ENCODE data around the gene SP1. TPM values are rescaled to one million over a fixed set of nuclear protein-coding genes. Genes with fewer than 3 reads are reported as not detected.

SP1 gene
- total RNA-seq, 1 experiment from 2014 or later, result 96.8 TPM

DNA sequence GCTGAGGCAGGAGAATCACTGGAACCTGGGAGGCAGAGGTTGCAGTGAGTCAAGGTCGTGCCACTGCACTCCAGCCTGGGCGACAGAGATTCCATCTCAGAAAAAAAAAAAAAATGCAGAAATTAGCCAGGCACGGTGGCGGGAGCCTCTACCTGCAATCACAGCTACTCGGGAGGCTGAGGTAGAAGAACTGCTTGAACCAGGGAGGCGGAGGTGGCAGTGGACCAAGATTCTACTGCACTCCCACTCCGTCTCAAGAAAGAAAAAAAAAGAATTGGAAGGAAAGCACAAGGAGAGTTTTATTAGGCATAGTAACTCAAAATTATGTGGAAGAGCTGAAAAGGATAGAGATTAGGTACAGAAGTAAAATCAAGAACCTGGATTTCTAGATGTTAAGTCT lies 22.9 kb downstream of the SP1 start:
- no peak overlapping the region for H3K27ac ChIP-seq (ENCODE audit: low read depth, low read length)
- intact Hi-C loops (cut with micrococcal nuclease), result no loop called here
- peaks cover 82% of the 10 kb centered on the region for H3K79me2 ChIP-seq (ENCODE audit: insufficient read depth, low read length)
- no peak overlapping the region for H3K4me3 ChIP-seq (replicated peaks in 1 of 2; ENCODE audit: low read depth in 1 of 2, low read length in 2 of 2)
- H4K20me1 ChIP-seq (ENCODE audit: insufficient read depth), result 0 out of 2 replicates have a peak, but pooled peaks cover 4% of the 10 kb centered on the region
- no peaks in the 10 kb centered on the region for H3K9me2 ChIP-seq (ENCODE audit: insufficient read depth)
- peaks cover 3 to 6% of the 10 kb centered on the region in 2 experiments; a peak in 2 of 4 replicates for H3K36me3 ChIP-seq (ENCODE audit: control insufficient read depth in 1 of 2, insufficient read depth in 2 of 2, low read length in 2 of 2)
- RAD21 ChIA-PET (ENCODE audit: low non-redundant PET in 1 of 2, low total read pairs in 2 of 2, uncharacterized antibody in 2 of 2, unreplicated experiment in 2 of 2), result no interaction called here
- CTCF ChIA-PET, result no interaction called here
- BruUV-seq (replicated peaks), result no TSS peak
- ATAC-seq (no peak), DNase-seq (ENCODE audit: low read depth, low spot score) (no peak)
- TF ChIP-seq FOSL1 (IDR thresholded peaks at IDR 0.05; ENCODE audit: low read depth) (no peak), EGR1 (IDR thresholded peaks at IDR 0.05; ENCODE audit: low read depth) (no peak), RAD21 (IDR thresholded peaks at IDR 0.05; ENCODE audit: low read depth) (no peak), SRF (IDR thresholded peaks at IDR 0.05; ENCODE audit: low read depth) (no peak)
- TF ChIP-seq, protein P1, sequence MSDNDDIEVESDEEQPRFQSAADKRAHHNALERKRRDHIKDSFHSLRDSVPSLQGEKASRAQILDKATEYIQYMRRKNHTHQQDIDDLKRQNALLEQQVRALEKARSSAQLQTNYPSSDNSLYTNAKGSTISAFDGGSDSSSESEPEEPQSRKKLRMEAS (IDR thresholded peaks at IDR 0.05), result no peak
- no peak overlapping the region for H3K4me2 ChIP-seq (ENCODE audit: low read length)
- POLR2A ChIA-PET, result no interaction called here
- H2AFZ ChIP-seq (ENCODE audit: low read depth, low read length, poor library complexity, severe bottlenecking), result no peak overlapping the region
- no peaks in the 10 kb centered on the region for H3K9me3 ChIP-seq (ENCODE audit: control insufficient read depth in 1 of 2, insufficient read depth in 1 of 2, low read depth in 1 of 2, low read length in 2 of 2)
- H3K4me1 ChIP-seq (ENCODE audit: control insufficient read depth in 1 of 2, insufficient read depth in 2 of 2, low read length in 2 of 2), result no peaks in the 10 kb centered on the region; a peak in 1 of 4 replicates
- no peaks in the 10 kb centered on the region for H3K27me3 ChIP-seq (ENCODE audit: insufficient read depth, low read length)
- no peak overlapping the region for H3K9ac ChIP-seq (ENCODE audit: low read length)

DNA sequence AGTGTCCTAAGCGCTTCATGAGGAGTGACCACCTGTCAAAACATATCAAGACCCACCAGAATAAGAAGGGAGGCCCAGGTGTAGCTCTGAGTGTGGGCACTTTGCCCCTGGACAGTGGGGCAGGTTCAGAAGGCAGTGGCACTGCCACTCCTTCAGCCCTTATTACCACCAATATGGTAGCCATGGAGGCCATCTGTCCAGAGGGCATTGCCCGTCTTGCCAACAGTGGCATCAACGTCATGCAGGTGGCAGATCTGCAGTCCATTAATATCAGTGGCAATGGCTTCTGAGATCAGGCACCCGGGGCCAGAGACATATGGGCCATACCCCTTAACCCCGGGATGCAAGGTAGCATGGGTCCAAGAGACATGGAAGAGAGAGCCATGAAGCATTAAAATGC lies 31.0 kb downstream of the SP1 start:
- intact Hi-C loops (cut with micrococcal nuclease), result no loop called here
- ChIA-PET RAD21 (ENCODE audit: low non-redundant PET in 1 of 2, low total read pairs in 2 of 2, uncharacterized antibody in 2 of 2, unreplicated experiment in 2 of 2) (no interaction called here), POLR2A (no interaction called here), CTCF (interaction anchor here (1.2 kb wide), 1 partner anchor 10 kb away, joined by 5 read pairs; no protein-coding TSS in a partner anchor)
- ATAC-seq, result no peak
- H4K20me1 ChIP-seq (ENCODE audit: insufficient read depth), result no peaks in the 10 kb centered on the region
- H3K4me2 ChIP-seq (ENCODE audit: low read length), result no peak overlapping the region
- no peak overlapping the region for H3K4me3 ChIP-seq (replicated peaks in 1 of 2; ENCODE audit: low read depth in 1 of 2, low read length in 2 of 2)
- H3K36me3 ChIP-seq (ENCODE audit: control insufficient read depth in 1 of 2, insufficient read depth in 2 of 2, low read length in 2 of 2), result peaks cover 29 to 31% of the 10 kb centered on the region in 2 experiments
- peaks cover 7% of the 10 kb centered on the region; the same call in 1 of the 2 replicates for H3K79me2 ChIP-seq (ENCODE audit: insufficient read depth, low read length)
- no peak overlapping the region for H2AFZ ChIP-seq (ENCODE audit: low read depth, low read length, poor library complexity, severe bottlenecking)
- no peak for DNase-seq (ENCODE audit: low read depth, low spot score)
- H3K9ac ChIP-seq (ENCODE audit: low read length), result no peak overlapping the region
- no peaks in the 10 kb centered on the region for H3K9me2 ChIP-seq (ENCODE audit: insufficient read depth)
- BruUV-seq (replicated peaks), result no TSS peak
- TF ChIP-seq JUND (IDR thresholded peaks at IDR 0.05) (no peak), ELF1 (IDR thresholded peaks at IDR 0.05; ENCODE audit: borderline replicate concordance, low read depth) (no peak), YY1 (IDR thresholded peaks at IDR 0.05; ENCODE audit: extremely low read depth, insufficient replicate concordance, low read depth, low read length) (no peak), ZFX (IDR thresholded peaks at IDR 0.05) (no peak), EZH2 (IDR thresholded peaks at IDR 0.05) (no peak), POLR2A (IDR thresholded peaks at IDR 0.05; ENCODE audit: borderline replicate concordance, extremely low read depth, insufficient read depth, insufficient read length) (no peak), CEBPB (IDR thresholded peaks at IDR 0.05; ENCODE audit: low read depth) (no peak), TCF7L2 (IDR thresholded peaks at IDR 0.05; ENCODE audit: borderline replicate concordance, extremely low read depth, insufficient read depth, insufficient read length) (no peak), SIN3A (IDR thresholded peaks at IDR 0.05; ENCODE audit: low read depth) (no peak), SRF (IDR thresholded peaks at IDR 0.05; ENCODE audit: low read depth) (no peak), ZNF274 (IDR thresholded peaks at IDR 0.05; ENCODE audit: low read depth, low read length) (no peak), EGR1 (IDR thresholded peaks at IDR 0.05; ENCODE audit: low read depth) (no peak), RAD21 (IDR thresholded peaks at IDR 0.05; ENCODE audit: low read depth) (no peak)
- TF ChIP-seq, protein P1 (IDR thresholded peaks at IDR 0.05), result no peak
- TF ChIP-seq, protein P2, sequence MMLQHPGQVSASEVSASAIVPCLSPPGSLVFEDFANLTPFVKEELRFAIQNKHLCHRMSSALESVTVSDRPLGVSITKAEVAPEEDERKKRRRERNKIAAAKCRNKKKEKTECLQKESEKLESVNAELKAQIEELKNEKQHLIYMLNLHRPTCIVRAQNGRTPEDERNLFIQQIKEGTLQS (IDR thresholded peaks at IDR 0.05), result no peak
- no peaks in the 10 kb centered on the region for H3K27me3 ChIP-seq (ENCODE audit: insufficient read depth, low read length)
- no peaks in the 10 kb centered on the region for H3K9me3 ChIP-seq (ENCODE audit: control insufficient read depth in 1 of 2, insufficient read depth in 1 of 2, low read depth in 1 of 2, low read length in 2 of 2)
- H3K4me1 ChIP-seq (ENCODE audit: control insufficient read depth in 1 of 2, insufficient read depth in 2 of 2, low read length in 2 of 2), result peaks cover 9 to 10% of the 10 kb centered on the region in 2 experiments; a peak in 3 of 4 replicates
- H3K27ac ChIP-seq (ENCODE audit: low read depth, low read length), result no peak overlapping the region
